H1 (cell line): ENCODE results near the gene SPTB. TPM values are rescaled to one million over a fixed set of nuclear protein-coding genes. Genes with fewer than 3 reads are reported as not detected.

Experiments
- CTCF ChIA-PET: fragments of 300-600 bp; sonication (Branson Sonifier 250); formaldehyde crosslinking; loops from one replicate; lab custom pipeline; 2021; ENCODE audit not compliant: partially characterized antibody; lab: Charles Lee
- POLR2A ChIA-PET: fragments of 300-600 bp; sonication (Branson Sonifier 250); formaldehyde crosslinking; loops from one replicate; lab custom pipeline; 2021; ENCODE audit warnings: inconsistent platforms; ENCODE audit not compliant: partially characterized antibody; lab: Charles Lee
- DNase-seq, 2 experiments: peaks; one replicate each; pipeline versions ENCODE4 v3.0.0 to v3.0.0-alpha.2; 2010 to 2022; ENCODE audit warnings: low spot score in 2 of 2, low read depth in 1 of 2, mixed read lengths in 1 of 2
- FAIRE-seq: peaks from 2 replicates; lab custom pipeline; 2011; peaks lifted over from hg19 to GRCh38; lab: Jason Lieb, UNC
- H2AFZ ChIP-seq: 2 replicates; pipeline ENCODE4 v1.8.1; 2012; ENCODE audit warnings: low read length, inconsistent platforms
- H2AK5ac ChIP-seq: 2 replicates; pipeline ENCODE4 v1.6.1; 2013; ENCODE audit warnings: low read depth, low read length
- H2BK120ac ChIP-seq: replicated peaks from 2 replicates; pipeline ENCODE3; 2013; ENCODE audit warnings: low read depth, low read length, inconsistent platforms
- H2BK12ac ChIP-seq: 2 replicates; pipeline ENCODE4 v1.6.1; 2013; ENCODE audit warnings: low read depth, low read length
- H2BK15ac ChIP-seq: 2 replicates; pipeline ENCODE4 v1.6.1; 2013; ENCODE audit warnings: low read length
- H2BK20ac ChIP-seq: 2 replicates; pipeline ENCODE4 v1.6.1; 2013; ENCODE audit warnings: low read length
- H2BK5ac ChIP-seq: 2 replicates; pipeline ENCODE4 v1.6.1; 2013; ENCODE audit warnings: low read depth, low read length
- H3K14ac ChIP-seq: 2 replicates; pipeline ENCODE4 v1.6.1; 2013; ENCODE audit warnings: inconsistent platforms; ENCODE audit not compliant: insufficient read length
- H3K18ac ChIP-seq: 2 replicates; pipeline ENCODE4 v1.6.1; 2013; ENCODE audit warnings: low read length; ENCODE audit errors: extremely low read depth
- H3K23ac ChIP-seq: 2 replicates; pipeline ENCODE4 v1.6.1; 2013; ENCODE audit warnings: inconsistent platforms; ENCODE audit not compliant: insufficient read length
- H3K23me2 ChIP-seq: 2 replicates; pipeline ENCODE4 v1.6.1; 2013; ENCODE audit warnings: low read depth, low read length
- H3K27ac ChIP-seq: 2 replicates; pipeline ENCODE4 v1.6.1; 2011; ENCODE audit warnings: low read depth, low read length, inconsistent platforms
- H3K27me3 ChIP-seq, 4 experiments: replicated peaks in 1 of 4; 1 replicate in 1 of 4; 2 replicates in 3 of 4; pipeline versions ENCODE4 v1.6.1 to v1.8.1; 2011 to 2013; ENCODE audit warnings: low read length in 3 of 4, mild to moderate bottlenecking in 3 of 4, inconsistent platforms in 2 of 4, mixed read lengths in 2 of 4, moderate library complexity in 1 of 4; ENCODE audit not compliant: control insufficient read depth in 3 of 4, insufficient read depth in 3 of 4; ENCODE audit errors: extremely low read depth in 1 of 4
- H3K36me3 ChIP-seq, 4 experiments: 2 replicates each; pipeline versions ENCODE4 v1.6.1 to v1.8.1; 2011 to 2013; ENCODE audit warnings: mild to moderate bottlenecking in 4 of 4, low read length in 3 of 4, moderate library complexity in 2 of 4, control low read depth in 1 of 4, inconsistent platforms in 1 of 4; ENCODE audit not compliant: insufficient read depth in 4 of 4, control insufficient read depth in 2 of 4
- H3K4ac ChIP-seq: replicated peaks from 2 replicates; pipeline ENCODE3; 2013; ENCODE audit warnings: low read length, low read depth, mixed read lengths, inconsistent platforms; ENCODE audit not compliant: insufficient read length
- H3K4me1 ChIP-seq, 4 experiments: replicated peaks in 1 of 4; 1 replicate in 1 of 4; 2 replicates in 3 of 4; pipeline versions ENCODE4 v1.6.1 to v1.8.1; 2011 to 2013; ENCODE audit warnings: low read length in 3 of 4, inconsistent platforms in 2 of 4, mixed read lengths in 1 of 4; ENCODE audit not compliant: insufficient read depth in 4 of 4, control insufficient read depth in 3 of 4
- H3K4me2 ChIP-seq, 2 experiments: 2 replicates each; pipeline versions ENCODE4 v1.6.1 to v1.8.1; 2011 to 2013; ENCODE audit warnings: low read depth in 2 of 2, low read length in 2 of 2, control low read depth in 1 of 2, inconsistent platforms in 1 of 2, mild to moderate bottlenecking in 1 of 2; ENCODE audit not compliant: insufficient read depth in 1 of 2
- H3K4me3 ChIP-seq, 4 experiments: fragments of 200-600, 300-600 bp in 1 of 4; sonication (generic), shearing (Covaris generic), sonication (Bioruptor Twin) in 1 of 4; 2 replicates each; pipeline versions ENCODE4 v1.5.1 to v1.8.1; 2011 to 2016; ENCODE audit warnings: low read length in 4 of 4, low read depth in 3 of 4, control low read depth in 2 of 4, inconsistent platforms in 2 of 4, mild to moderate bottlenecking in 2 of 4, mixed read lengths in 1 of 4, moderate library complexity in 1 of 4; ENCODE audit not compliant: insufficient read depth in 2 of 4; ENCODE audit errors: extremely low read depth in 1 of 4
- H3K56ac ChIP-seq: replicated peaks from 2 replicates; pipeline ENCODE3; 2013; ENCODE audit warnings: low read depth, mild to moderate bottlenecking, mixed read lengths, low read length, inconsistent platforms; ENCODE audit not compliant: insufficient read length
- H3K79me1 ChIP-seq: 2 replicates; pipeline ENCODE4 v1.6.1; 2013; ENCODE audit warnings: low read depth, low read length, control low read depth
- H3K79me2 ChIP-seq, 2 experiments: 2 replicates each; pipeline versions ENCODE4 v1.6.1 to v1.8.1; 2012 to 2013; ENCODE audit warnings: low read length in 2 of 2, mild to moderate bottlenecking in 2 of 2, inconsistent platforms in 1 of 2; ENCODE audit not compliant: insufficient read depth in 2 of 2, control insufficient read depth in 1 of 2
- H3K9ac ChIP-seq, 4 experiments: replicated peaks in 1 of 4; 1 replicate in 1 of 4; 2 replicates in 3 of 4; pipeline versions ENCODE4 v1.6.1 to v1.8.1; 2011 to 2013; ENCODE audit warnings: low read depth in 3 of 4, low read length in 3 of 4, control low read depth in 2 of 4, mild to moderate bottlenecking in 2 of 4, moderate library complexity in 2 of 4, inconsistent platforms in 1 of 4; ENCODE audit errors: extremely low read depth in 1 of 4
- H3K9me3 ChIP-seq, 2 experiments: 2 replicates each; pipeline versions ENCODE4 v1.6.1 to v1.8.1; 2012 to 2013; ENCODE audit warnings: mild to moderate bottlenecking in 2 of 2, moderate library complexity in 2 of 2, control low read depth in 1 of 2, inconsistent platforms in 1 of 2, low read depth in 1 of 2, low read length in 1 of 2, mixed read lengths in 1 of 2; ENCODE audit not compliant: insufficient read depth in 2 of 2
- H4K20me1 ChIP-seq, 2 experiments: replicated peaks in 1 of 2; 2 replicates each; pipeline versions ENCODE3 to v1.8.1; 2011 to 2013; ENCODE audit warnings: inconsistent platforms in 2 of 2, low read length in 2 of 2, mild to moderate bottlenecking in 1 of 2; ENCODE audit not compliant: insufficient read depth in 2 of 2, control insufficient read depth in 1 of 2
- H4K5ac ChIP-seq: 2 replicates; pipeline ENCODE4 v1.6.1; 2013; ENCODE audit warnings: low read length, low read depth, mixed read lengths, inconsistent platforms; ENCODE audit not compliant: insufficient read length
- H4K8ac ChIP-seq: 2 replicates; pipeline ENCODE4 v1.8.0; 2013; ENCODE audit warnings: mild to moderate bottlenecking, moderate library complexity, low read length, inconsistent platforms; ENCODE audit not compliant: insufficient read depth; ENCODE audit errors: extremely low read depth
- H4K91ac ChIP-seq: replicated peaks from 2 replicates; pipeline ENCODE3; 2013; ENCODE audit warnings: low read length, mixed read lengths, inconsistent platforms; ENCODE audit not compliant: insufficient read length
- BCL11A ChIP-seq, 2 experiments: IDR thresholded peaks; one replicate each; pipeline ENCODE4 v1.6.1; 2011; ENCODE audit warnings: low read depth in 2 of 2, low read length in 2 of 2, mild to moderate bottlenecking in 2 of 2
- POLR2A ChIP-seq, 2 experiments: IDR thresholded peaks; 1 replicate in 1 of 2; 2 replicates in 1 of 2; pipeline ENCODE4 v1.6.1; 2011; ENCODE audit warnings: low read depth in 2 of 2, low read length in 2 of 2, mild to moderate bottlenecking in 2 of 2; ENCODE audit errors: control extremely low read depth in 1 of 2
- RXRA ChIP-seq: IDR thresholded peaks from 2 replicates; pipeline ENCODE4 v1.6.1; 2011; ENCODE audit warnings: low read depth, mild to moderate bottlenecking, low read length, moderate library complexity; ENCODE audit not compliant: insufficient read depth
- WGBS, 2 experiments: shearing (Covaris generic) in 1 of 2; methylation state at CpG; one replicate each; pipeline versions ENCODE4 v1.1.6 to v1.1.7; 2013 to 2015; ENCODE audit warnings: low lambda C conversion rate in 2 of 2, mixed read lengths in 2 of 2, inconsistent platforms in 1 of 2, low coverage in 1 of 2, missing lambda C conversion rate in 1 of 2; ENCODE audit not compliant: insufficient replicate concordance in 2 of 2, insufficient coverage in 1 of 2, insufficient read length in 1 of 2; ENCODE audit errors: extremely low coverage in 1 of 2, missing lambda C conversion rate in 1 of 2; 5-methylcytosine and 5-hydroxymethylcytosine counted together
- polyA plus RNA-seq, 7 experiments: library from polyadenylated mRNA; depleted of rRNA in 3 of 7; stranded (reverse) in 5 of 7; unstranded in 2 of 7; fragments of >200 nt in 5 of 7; fragments of 200-250 nt in 2 of 7; gene quantifications; 1 replicate in 5 of 7; 2 replicates in 1 of 7; 4 replicates in 1 of 7; pipeline versions ENCODE4 v1.2.1 to v1.2.3, GENCODE V29; 2011 to 2013; ENCODE audit warnings: missing spikeins in 2 of 7, mixed read lengths in 2 of 7
- total RNA-seq: library from RNA; stranded (reverse); fragmentation: NEBNext Ultra II Directional; extraction: Animal tissue kit (Norgen Biotek cat#: 25700); gene quantifications from 2 replicates; pipeline ENCODE4 v1.2.1, GENCODE V29; 2021

The SPTB gene
- total and polyA plus RNA-seq, 2 of the 8 experiments (the other 6 are each of a cell fraction or from before 2014, with no cell fraction given) = 0.30 to 2.4 TPM

GRCh38 chr14:64725879-64726584 lies 153.7 kb downstream of the SPTB start:
- Histone ChIP-seq H4K91ac (peak overlapping the region; percentile 59), H3K4me1 (peaks cover 28 to 49% (median 40%) of the 10 kb centered on the region in 4 experiments), H2AFZ (no peak overlapping the region), H2BK5ac (peak overlapping the region; percentile 84), H2AK5ac (no peak overlapping the region; the same call in 1 of the 2 replicates), H3K9me3 (no peaks in the 10 kb centered on the region), H3K27ac (peak overlapping the region; percentile 44; the same call in 1 of the 2 replicates), H3K27me3 (no peaks in the 10 kb centered on the region), H3K9ac (no peak overlapping the region), H2BK120ac (no peak overlapping the region), H3K36me3 (peaks cover 4 to 28% (median 20%) of the 10 kb centered on the region in 4 experiments), H3K79me2 (peaks cover 0 to 79% of the 10 kb centered on the region in 2 experiments; a peak in 2 of 4 replicates), H3K56ac (no peak overlapping the region), H4K5ac (no peak overlapping the region), H3K4me3 (peak overlapping the region in 1 of 4 experiments; percentile 7; a peak in 1 of 8 replicates), H4K8ac (no peak overlapping the region), H2BK15ac (no peak overlapping the region), H3K4ac (peak overlapping the region; percentile 13), H3K4me2 (peak overlapping the region; percentile 13 to 46; a peak in 2 of 4 replicates), H3K14ac (no peak overlapping the region), H3K79me1 (peaks cover 16% of the 10 kb centered on the region), H4K20me1 (peaks cover 38 to 50% of the 10 kb centered on the region in 2 experiments), H3K23me2 (no peaks in the 10 kb centered on the region), H3K23ac (no peak overlapping the region), H2BK12ac (0 out of 2 replicates have a peak overlapping the region, but pooled peaks have one; percentile 27), H2BK20ac (0 out of 2 replicates have a peak overlapping the region, but pooled peaks have one; percentile 72), H3K18ac (no peak overlapping the region)
- ChIA-PET CTCF (interaction anchor here (0.6 to 4.0 kb wide), 20 partner anchors 8 to 160 kb away, joined by 3 to 33 read pairs (median 8); partner anchors contain the start of gene PLEKHG3), POLR2A (interaction anchor here (1.3 to 2.5 kb wide), 4 partner anchors 9 to 41 kb away, joined by 3 to 10 read pairs (median 6); no protein-coding TSS in a partner anchor)
- 70% methylated on average over 6 of the region's 6 CpGs; no CpG with 5 or more reads in 1 of the 2 experiments for WGBS, 2 experiments
- FAIRE-seq (no peak), DNase-seq (no peak)
- TF ChIP-seq RXRA (no peak), BCL11A (IDR thresholded peaks at IDR 0.05; ENCODE audit: low read depth in 2 of 2, low read length in 2 of 2) (no peak), POLR2A (IDR thresholded peaks at IDR 0.05; ENCODE audit: control extremely low read depth in 1 of 2, low read depth in 2 of 2, low read length in 2 of 2) (no peak)
